Type B pancreatic cell (in vitro differentiated cells): ENCODE measurements around the gene TOB1. TPM values are rescaled to one million over a fixed set of nuclear protein-coding genes. Genes with fewer than 3 reads are reported as not detected.

Source experiments
- DNase-seq: peaks from one replicate; pipeline ENCODE4 v3.0.0; 2021; ENCODE audit warnings: mixed read lengths; ENCODE audit not compliant: unreplicated experiment; ENCODE audit errors: extremely low spot score
- H3K27ac Mint-ChIP-seq: 2 replicates; pipeline ENCODE4 v1.8.0; 2021; ENCODE audit warnings: mild to moderate bottlenecking, mixed read lengths
- H3K27me3 Mint-ChIP-seq: 2 replicates; pipeline ENCODE4 v1.8.0; 2021; ENCODE audit warnings: mixed read lengths
- H3K36me3 Mint-ChIP-seq: 2 replicates; pipeline ENCODE4 v1.8.0; 2021; ENCODE audit warnings: mixed read lengths
- H3K4me1 Mint-ChIP-seq: one replicate; pipeline ENCODE4 v1.8.0; 2021; ENCODE audit warnings: mixed read lengths; ENCODE audit not compliant: unreplicated experiment
- H3K4me3 Mint-ChIP-seq: 2 replicates; pipeline ENCODE4 v1.8.0; 2021; ENCODE audit warnings: mild to moderate bottlenecking, mixed read lengths
- H3K9me3 Mint-ChIP-seq: 2 replicates; pipeline ENCODE4 v1.8.0; 2021; ENCODE audit warnings: mixed read lengths
- total RNA-seq: library from RNA; stranded (reverse); gene quantifications from 2 replicates; pipeline ENCODE4 v1.2.1, GENCODE V29; 2021; ENCODE audit warnings: low replicate concordance
- TF ChIP-seq, protein P1 (sequence below): fragments of 200-600 bp; sonication (generic); conservative IDR thresholded peaks from 2 replicates; pipeline ENCODE4 v1.5.0; 2021; ENCODE audit warnings: antibody characterized with exemption, mild to moderate bottlenecking

TOB1 gene
- total RNA-seq, 1 donor from 2014 or later: 54.9 TPM

DNA sequence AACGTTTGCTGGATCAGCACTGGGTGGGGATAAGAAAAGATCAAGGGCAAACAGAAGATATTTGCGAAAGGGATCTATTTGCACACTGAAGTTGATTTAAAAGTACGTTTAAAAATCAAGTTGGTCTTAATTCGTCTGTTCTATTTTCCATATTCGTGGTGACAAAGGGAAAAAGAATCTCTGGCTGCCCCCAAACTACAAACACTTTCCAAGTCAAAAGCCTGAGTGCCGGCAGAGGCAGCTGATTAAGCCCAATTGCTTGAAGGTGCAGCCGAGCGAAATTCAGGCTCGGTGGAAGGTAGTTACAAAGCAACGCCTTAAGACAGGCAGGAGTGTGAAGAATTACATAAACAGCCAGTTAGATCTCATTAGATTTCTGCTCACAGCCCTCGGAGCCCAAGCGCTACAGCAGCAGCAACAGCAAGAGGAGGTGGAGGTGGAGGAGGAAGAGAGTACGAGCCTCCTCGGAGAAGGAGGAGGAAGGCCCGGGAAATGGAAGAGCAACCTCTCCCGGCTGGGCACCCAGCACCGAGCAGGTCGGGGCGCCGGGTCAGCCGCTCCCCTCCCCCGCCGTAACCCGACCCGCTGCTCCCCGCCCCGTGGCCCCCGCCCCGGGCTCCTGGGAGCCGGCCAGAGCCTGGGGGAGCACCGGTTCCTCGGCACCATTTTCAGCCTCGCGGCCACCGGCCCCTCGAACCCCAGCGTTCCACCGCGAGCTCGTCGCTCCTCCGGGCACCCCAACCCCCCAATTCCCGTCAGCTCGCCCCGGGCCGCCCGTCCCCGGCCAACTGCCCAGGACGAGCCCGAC, 890 bp downstream of the TOB1 start:
- Mint-ChIP-seq H3K27me3 (peaks cover 3% of the 10 kb centered on the region), H3K4me1 (peaks cover 41% of the 10 kb centered on the region), H3K36me3 (peaks cover 20% of the 10 kb centered on the region), H3K4me3 (peak overlapping the region; percentile 99), H3K9me3 (no peaks in the 10 kb centered on the region), H3K27ac (peak overlapping the region; percentile 99)
- TF ChIP-seq, protein P1, sequence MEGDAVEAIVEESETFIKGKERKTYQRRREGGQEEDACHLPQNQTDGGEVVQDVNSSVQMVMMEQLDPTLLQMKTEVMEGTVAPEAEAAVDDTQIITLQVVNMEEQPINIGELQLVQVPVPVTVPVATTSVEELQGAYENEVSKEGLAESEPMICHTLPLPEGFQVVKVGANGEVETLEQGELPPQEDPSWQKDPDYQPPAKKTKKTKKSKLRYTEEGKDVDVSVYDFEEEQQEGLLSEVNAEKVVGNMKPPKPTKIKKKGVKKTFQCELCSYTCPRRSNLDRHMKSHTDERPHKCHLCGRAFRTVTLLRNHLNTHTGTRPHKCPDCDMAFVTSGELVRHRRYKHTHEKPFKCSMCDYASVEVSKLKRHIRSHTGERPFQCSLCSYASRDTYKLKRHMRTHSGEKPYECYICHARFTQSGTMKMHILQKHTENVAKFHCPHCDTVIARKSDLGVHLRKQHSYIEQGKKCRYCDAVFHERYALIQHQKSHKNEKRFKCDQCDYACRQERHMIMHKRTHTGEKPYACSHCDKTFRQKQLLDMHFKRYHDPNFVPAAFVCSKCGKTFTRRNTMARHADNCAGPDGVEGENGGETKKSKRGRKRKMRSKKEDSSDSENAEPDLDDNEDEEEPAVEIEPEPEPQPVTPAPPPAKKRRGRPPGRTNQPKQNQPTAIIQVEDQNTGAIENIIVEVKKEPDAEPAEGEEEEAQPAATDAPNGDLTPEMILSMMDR: peak; percentile 40
- DNase-seq: peak; percentile 72

DNA sequence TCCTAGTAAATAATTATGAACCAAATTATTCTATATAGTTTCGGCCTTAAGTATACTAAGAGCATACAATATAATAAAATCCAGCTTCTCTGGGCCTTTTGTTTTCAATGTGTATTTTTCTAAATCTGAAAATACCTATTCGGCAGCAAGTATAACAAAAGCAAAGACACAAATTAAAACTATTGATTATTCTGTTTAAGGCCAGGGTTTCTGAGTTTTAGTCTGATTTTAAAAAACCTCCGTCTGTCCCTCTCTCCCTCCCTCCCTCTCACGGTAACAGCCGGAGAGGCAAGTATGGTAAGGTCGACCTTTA, 1.5 kb downstream of the TOB1 start:
- DNase-seq: no peak
- peaks cover 20% of the 10 kb centered on the region for H3K36me3 Mint-ChIP-seq
- H3K27ac Mint-ChIP-seq: peak overlapping the region; percentile 99
- H3K4me3 Mint-ChIP-seq: peak overlapping the region; percentile 99
- TF ChIP-seq, protein P1: no peak
- H3K27me3 Mint-ChIP-seq: peaks cover 3% of the 10 kb centered on the region
- peaks cover 41% of the 10 kb centered on the region for H3K4me1 Mint-ChIP-seq
- no peaks in the 10 kb centered on the region for H3K9me3 Mint-ChIP-seq

DNA sequence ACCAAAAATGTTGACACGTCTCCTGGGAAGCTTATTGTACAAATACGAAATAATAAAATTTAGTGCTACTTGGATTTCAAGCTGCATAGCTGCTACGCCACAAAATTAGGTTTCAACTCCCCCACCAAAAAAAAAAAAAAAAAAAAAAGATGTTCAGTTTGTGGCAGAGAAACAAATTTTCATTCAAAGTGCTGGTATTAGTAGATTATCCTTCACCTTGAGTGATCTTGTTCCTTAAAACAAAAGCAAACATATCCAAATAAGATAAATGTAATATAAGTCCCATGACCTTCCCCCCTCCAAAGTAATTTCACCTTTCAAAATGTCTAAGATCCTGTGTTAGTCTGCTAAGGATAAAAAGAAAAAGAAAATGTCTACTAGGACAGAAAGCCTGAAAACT, 2.2 kb downstream of the TOB1 start:
- H3K27me3 Mint-ChIP-seq: peaks cover 3% of the 10 kb centered on the region
- DNase-seq: no peak
- peaks cover 41% of the 10 kb centered on the region for H3K4me1 Mint-ChIP-seq
- TF ChIP-seq, protein P1: no peak
- H3K9me3 Mint-ChIP-seq: no peaks in the 10 kb centered on the region
- peak overlapping the region; percentile 99 for H3K27ac Mint-ChIP-seq
- H3K4me3 Mint-ChIP-seq: peak overlapping the region; percentile 99
- peaks cover 20% of the 10 kb centered on the region for H3K36me3 Mint-ChIP-seq

- peak overlapping the region; percentile 99 for H3K27ac Mint-ChIP-seq
- peaks cover 20% of the 10 kb centered on the region for H3K36me3 Mint-ChIP-seq
- no peaks in the 10 kb centered on the region for H3K9me3 Mint-ChIP-seq
- peaks cover 3% of the 10 kb centered on the region for H3K27me3 Mint-ChIP-seq
- peaks cover 37% of the 10 kb centered on the region for H3K4me1 Mint-ChIP-seq
- peak overlapping the region; percentile 99 for H3K4me3 Mint-ChIP-seq
- TF ChIP-seq, protein P1: peak; percentile 74
- peak; percentile 53 for DNase-seq
Observed at GRCh38 chr17:50863221-50863843, 2.8 kb downstream of the TOB1 start.

DNA sequence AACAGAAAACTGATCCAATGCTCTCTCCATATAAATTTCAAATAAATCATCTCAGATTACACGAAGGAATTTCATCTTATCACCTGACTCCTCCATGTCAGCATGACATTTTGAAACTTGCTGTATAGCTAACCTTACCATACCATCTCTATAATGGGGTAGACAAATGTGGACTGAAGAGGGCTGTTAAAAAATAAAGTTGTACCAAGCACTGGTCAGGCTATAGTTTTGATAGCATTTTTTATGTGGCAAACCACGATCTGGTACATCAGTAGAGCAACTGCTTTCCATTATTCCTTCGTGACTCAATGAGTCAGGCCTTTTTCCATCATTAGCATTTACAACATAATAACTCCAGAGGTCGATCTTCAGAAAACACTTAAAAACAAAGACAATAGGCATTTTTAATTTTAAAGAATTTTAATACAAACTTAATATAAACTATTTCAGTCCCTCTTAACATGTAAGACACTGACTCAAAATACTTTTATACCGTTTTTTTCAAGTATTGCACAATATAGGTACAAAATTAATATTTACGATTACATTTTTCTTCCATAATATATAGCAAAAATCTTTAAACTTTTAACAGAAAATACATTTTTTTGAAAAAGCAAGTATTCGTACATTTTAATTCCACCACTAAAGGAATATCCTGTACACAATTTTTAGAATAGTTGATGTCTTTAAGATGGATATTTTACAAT, 4.2 kb downstream of the TOB1 start:
- TF ChIP-seq, protein P1: no peak
- H3K36me3 Mint-ChIP-seq: peaks cover 20% of the 10 kb centered on the region
- H3K4me1 Mint-ChIP-seq: peaks cover 29% of the 10 kb centered on the region
- no peaks in the 10 kb centered on the region for H3K9me3 Mint-ChIP-seq
- H3K27ac Mint-ChIP-seq: peak overlapping the region; percentile 9
- peak overlapping the region; percentile 74 for H3K4me3 Mint-ChIP-seq
- H3K27me3 Mint-ChIP-seq: no peaks in the 10 kb centered on the region
- no peak for DNase-seq
